Measurements from ENCODE around the gene CACNA1C.

The CACNA1C gene

GRCh38 chr12:2403221-2403976 is 350.6 kb downstream of the CACNA1C start:
- no peak overlapping the region for H3K27ac ChIP-seq
- H3K4me3 ChIP-seq, result no peak overlapping the region

GRCh38 chr12:2405039-2405438 is 352.3 kb downstream of the CACNA1C start:
- no peak overlapping the region for H3K27ac ChIP-seq
- H3K4me3 ChIP-seq, result no peak overlapping the region

- Histone ChIP-seq H3K4me3 (no peak overlapping the region), H3K27ac (no peak overlapping the region)
Observed at GRCh38 chr12:2406903-2407302, 354.1 kb downstream of the CACNA1C start.

GRCh38 chr12:2408262-2408661 is 355.5 kb downstream of the CACNA1C start:
- no peak overlapping the region for H3K4me3 ChIP-seq

GRCh38 chr12:2409656-2410265 is 357.0 kb downstream of the CACNA1C start:
- H3K27ac ChIP-seq, result no peak overlapping the region
- H3K4me3 ChIP-seq, result no peak overlapping the region

More at GRCh38 chr12:2408262-2408661, 355.5 kb downstream of the CACNA1C start:
- no peak overlapping the region for H3K27ac ChIP-seq

GRCh38 chr12:2410496-2410895 is 357.7 kb downstream of the CACNA1C start:
- no peak overlapping the region for H3K27ac ChIP-seq

GRCh38 chr12:2411011-2411410 is 358.2 kb downstream of the CACNA1C start:
- Histone ChIP-seq H3K4me3 (no peak overlapping the region), H3K27ac (no peak overlapping the region)

More at GRCh38 chr12:2410496-2410895, 357.7 kb downstream of the CACNA1C start:
- no peak overlapping the region for H3K4me3 ChIP-seq

- Histone ChIP-seq H3K4me3 (no peak overlapping the region), H3K27ac (no peak overlapping the region)
Observed at GRCh38 chr12:2411616-2412304, 359.0 kb downstream of the CACNA1C start.

- Histone ChIP-seq H3K4me3 (no peak overlapping the region), H3K27ac (no peak overlapping the region)
Observed at GRCh38 chr12:2412305-2412643, 359.5 kb downstream of the CACNA1C start.

- H3K4me3 ChIP-seq, result no peak overlapping the region
- no peak overlapping the region for H3K27ac ChIP-seq
Observed at GRCh38 chr12:2413301-2413700, 360.5 kb downstream of the CACNA1C start.

GRCh38 chr12:2413999-2414792 is 361.4 kb downstream of the CACNA1C start:
- no peak overlapping the region for H3K4me3 ChIP-seq
- no peak overlapping the region for H3K27ac ChIP-seq

- H3K27ac ChIP-seq, result no peak overlapping the region
Observed at GRCh38 chr12:2414810-2415567, 362.2 kb downstream of the CACNA1C start.

GRCh38 chr12:2415568-2415944 is 362.8 kb downstream of the CACNA1C start:
- Histone ChIP-seq H3K27ac (no peak overlapping the region), H3K4me3 (no peak overlapping the region)

More at GRCh38 chr12:2414810-2415567, 362.2 kb downstream of the CACNA1C start:
- H3K4me3 ChIP-seq, result no peak overlapping the region

- Histone ChIP-seq H3K4me3 (no peak overlapping the region), H3K27ac (no peak overlapping the region)
Observed at GRCh38 chr12:2416158-2416557, 363.4 kb downstream of the CACNA1C start.

GRCh38 chr12:2417481-2418160 is 364.8 kb downstream of the CACNA1C start:
- no peak overlapping the region for H3K4me3 ChIP-seq
- no peak overlapping the region for H3K27ac ChIP-seq

GRCh38 chr12:2418579-2418978 is 365.8 kb downstream of the CACNA1C start:
- no peak overlapping the region for H3K27ac ChIP-seq

GRCh38 chr12:2422591-2422990 is 369.8 kb downstream of the CACNA1C start:
- H3K27ac ChIP-seq, result no peak overlapping the region
- H3K4me3 ChIP-seq, result no peak overlapping the region

More at GRCh38 chr12:2418579-2418978, 365.8 kb downstream of the CACNA1C start:
- no peak overlapping the region for H3K4me3 ChIP-seq

- no peak overlapping the region for H3K4me3 ChIP-seq
- H3K27ac ChIP-seq, result no peak overlapping the region
Observed at GRCh38 chr12:2429032-2429431, 376.2 kb downstream of the CACNA1C start.

- Histone ChIP-seq H3K27ac (no peak overlapping the region), H3K4me3 (no peak overlapping the region)
Observed at GRCh38 chr12:2431810-2432209, 379.0 kb downstream of the CACNA1C start.
